ENCODE measurements around the gene PRIMPOL.
"Not testable (repeated sequence)": the region's sequence is repeated elsewhere in the genome, so short reads cannot be mapped to it uniquely, and the experiment has no call there.

PRIMPOL gene

DNA sequence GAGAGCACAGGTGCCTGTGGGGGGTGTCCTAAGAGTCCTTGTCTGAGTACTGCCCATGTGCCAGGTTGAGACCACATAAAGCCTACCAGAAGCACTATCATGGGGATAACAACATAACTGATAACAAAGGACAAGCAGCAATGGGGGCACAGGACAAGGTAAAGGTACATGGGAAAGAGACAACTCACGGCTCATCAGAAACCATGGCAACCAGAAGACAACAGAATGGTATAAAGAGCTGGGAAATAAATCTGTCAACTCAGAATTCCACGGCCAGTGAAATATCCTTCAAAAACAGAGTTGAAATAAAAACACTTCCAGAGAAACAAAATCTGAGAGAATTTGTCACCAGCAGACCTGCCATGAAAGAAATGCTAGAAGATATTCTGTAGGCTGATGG lies 64.3 kb downstream of the PRIMPOL start:
- DNase-seq (ENCODE audit: low spot score) = no peak

DNA sequence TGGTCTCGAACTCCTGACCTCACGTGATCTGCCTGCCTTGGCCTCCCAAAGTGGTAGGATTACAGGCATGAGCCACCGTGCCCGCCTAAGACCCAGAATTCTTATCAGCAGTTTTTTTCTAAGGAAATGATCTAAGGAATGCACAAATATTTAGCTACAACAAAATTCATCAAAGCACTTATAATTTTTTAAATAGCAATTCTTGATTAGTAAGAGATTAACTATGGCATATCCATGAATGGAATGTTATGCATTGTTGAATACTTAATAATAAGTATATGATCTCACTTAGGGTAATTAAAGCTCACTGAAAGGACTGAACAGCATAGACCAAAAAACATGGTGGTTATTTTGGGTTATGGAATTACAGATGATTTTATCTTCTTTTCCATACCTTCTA lies 66.0 kb downstream of the PRIMPOL start:
- no peak for DNase-seq (ENCODE audit: low spot score)

DNA sequence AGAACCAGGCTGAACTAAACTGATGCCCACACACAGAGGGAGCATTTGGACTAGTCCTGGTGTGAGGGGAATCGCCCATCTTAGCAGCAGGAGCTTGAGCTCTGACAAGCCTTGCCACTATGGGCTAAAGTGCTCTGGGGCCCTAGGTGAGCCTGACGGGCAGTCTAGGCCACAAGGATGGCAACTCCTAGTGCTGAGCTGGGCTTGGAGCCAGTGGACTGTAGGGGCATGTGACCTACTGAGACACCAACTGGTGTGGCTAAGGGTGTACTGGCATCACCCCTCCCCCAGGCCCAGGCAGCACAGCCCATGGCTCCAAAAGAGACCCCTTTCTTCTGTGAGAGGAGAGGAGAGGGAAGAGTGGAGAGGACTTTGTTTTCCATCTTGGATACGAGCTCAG lies 69.9 kb downstream of the PRIMPOL start:
- DNase-seq (ENCODE audit: low spot score) = no peak

DNA sequence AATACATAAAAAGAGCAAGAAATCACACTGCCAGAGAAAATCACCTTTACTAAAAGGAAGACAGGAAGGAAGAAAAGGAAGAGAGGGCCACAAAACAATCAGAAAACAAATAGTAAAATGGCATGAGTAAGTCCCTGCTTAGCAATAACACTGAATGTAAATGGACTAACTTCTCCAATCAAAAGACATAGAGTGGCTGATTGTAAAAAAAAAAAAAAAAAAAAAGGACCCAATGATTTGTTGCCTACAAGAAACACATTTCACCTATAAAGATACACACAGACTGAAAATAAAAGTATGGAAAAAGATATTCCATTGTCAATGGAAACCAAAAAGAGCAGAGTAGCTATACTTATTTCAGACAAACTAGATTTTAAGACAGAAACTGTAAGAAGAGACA lies 71.7 kb downstream of the PRIMPOL start:
- no peak for DNase-seq (ENCODE audit: low spot score)

DNA sequence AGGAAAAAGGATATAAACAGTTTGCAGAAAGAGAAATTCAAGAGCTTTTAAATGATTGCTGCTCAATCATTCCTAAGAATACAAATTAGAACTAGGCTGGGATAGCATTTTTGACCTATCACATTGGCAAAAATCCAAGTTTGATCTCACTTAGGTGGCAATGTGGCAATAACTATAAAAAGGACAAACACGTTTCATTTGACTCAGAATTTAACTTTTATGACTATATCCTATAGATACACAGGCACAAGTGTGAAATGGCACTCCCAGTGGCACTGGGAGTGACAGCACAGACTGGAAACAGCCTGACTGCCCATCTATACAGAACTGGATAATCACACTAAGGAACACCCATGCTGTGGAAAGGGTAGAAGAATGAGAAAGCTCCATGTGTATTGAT lies 73.3 kb downstream of the PRIMPOL start:
- DNase-seq (ENCODE audit: low spot score) = no peak

DNA sequence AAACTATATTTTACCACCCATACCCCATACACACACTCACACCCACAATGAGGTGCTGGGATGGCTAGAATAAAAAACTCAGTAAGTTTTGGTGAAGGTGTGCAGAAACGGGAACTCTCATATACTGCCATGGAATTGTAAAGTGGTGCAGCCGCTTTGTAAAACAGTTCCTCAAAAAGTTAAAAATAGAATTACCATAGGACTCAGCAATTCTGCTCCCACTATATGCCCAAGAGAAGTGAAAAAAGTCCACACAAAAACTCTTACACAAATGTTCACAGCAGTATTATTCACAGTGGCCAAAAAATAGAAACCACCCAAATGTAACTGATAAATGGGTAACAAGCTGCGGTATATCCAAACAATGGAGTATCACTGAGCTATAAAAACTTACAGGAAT lies 77.9 kb downstream of the PRIMPOL start:
- DNase-seq (ENCODE audit: low spot score) = no peak

DNA sequence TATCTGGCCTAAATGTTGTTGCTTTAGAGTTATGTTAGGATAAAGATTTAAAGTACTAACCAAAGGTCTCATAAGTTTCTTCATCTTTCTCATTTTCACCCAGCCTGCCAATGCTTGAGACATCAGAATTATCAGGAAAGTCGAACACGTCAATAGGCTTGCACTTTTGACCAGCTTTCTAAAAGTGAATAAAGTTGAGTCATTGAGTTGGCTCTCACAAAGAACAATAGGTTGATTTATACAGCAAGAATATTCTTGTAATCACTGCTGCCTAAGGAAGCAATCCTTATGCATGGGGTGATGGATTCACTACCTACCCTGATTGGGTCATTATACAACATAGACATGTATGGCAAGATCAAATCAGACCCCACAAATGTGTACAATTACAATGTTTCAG lies 79.3 kb downstream of the PRIMPOL start:
- DNase-seq (ENCODE audit: low spot score) = no peak

DNA sequence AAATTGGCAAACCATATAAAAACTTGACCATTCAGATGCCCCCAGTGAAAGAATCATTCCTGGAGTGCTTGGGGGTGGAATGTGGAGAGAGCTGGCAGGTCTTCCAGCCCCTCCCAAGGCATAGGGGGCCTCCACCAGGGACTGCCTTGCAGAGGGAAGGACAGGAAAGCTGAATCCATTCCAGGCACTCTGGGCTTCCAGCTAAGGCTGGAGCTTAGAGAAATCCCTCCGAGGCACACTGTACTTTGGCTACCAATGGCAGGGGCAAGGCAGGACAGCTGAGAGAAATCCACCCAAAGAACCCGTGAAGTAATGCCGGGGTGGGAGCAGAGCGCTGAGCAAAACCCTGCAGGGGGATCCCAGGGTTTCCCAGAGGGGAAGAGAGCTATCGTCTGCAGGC lies 80.4 kb downstream of the PRIMPOL start:
- DNase-seq (ENCODE audit: low spot score) = no peak

DNA sequence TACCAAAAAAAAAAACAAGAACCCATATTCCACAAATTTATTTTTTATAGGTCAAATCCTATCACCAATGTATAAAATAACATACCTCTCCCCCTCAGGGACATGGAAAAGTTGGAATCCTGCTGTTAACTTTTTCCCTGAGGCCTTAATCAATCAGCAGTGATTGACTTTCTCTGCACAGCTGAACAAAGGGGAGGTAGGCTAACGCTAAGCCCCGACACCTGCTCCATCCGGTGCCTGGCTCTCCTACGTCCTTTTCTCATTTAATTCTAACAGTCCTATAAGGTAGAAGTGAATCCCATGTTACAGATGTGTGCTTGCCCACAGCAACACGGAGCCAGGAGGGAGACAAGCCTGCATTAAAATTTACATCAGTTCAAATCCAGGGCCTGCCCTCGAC lies 81.5 kb downstream of the PRIMPOL start:
- DNase-seq (ENCODE audit: low spot score) = no peak

DNA sequence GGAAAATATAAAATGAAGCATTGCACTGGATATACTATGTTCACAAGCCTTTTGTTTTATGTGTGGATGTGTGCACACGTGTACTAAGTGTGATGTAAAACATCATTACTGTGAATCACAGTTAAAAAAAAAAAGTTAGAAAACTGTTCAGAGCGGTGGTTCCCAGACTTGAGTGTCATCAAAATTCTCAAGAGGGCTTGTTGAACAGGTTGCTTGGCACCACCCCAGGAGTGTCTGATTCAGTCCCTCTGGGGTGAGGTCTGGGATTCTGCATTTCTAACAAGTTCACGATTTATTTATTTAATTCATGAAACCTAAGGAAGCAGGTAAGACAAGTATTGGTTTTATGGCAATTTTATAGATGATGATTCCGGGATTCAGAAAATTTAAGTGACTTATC lies 82.6 kb downstream of the PRIMPOL start:
- DNase-seq (ENCODE audit: low spot score) = no peak

DNA sequence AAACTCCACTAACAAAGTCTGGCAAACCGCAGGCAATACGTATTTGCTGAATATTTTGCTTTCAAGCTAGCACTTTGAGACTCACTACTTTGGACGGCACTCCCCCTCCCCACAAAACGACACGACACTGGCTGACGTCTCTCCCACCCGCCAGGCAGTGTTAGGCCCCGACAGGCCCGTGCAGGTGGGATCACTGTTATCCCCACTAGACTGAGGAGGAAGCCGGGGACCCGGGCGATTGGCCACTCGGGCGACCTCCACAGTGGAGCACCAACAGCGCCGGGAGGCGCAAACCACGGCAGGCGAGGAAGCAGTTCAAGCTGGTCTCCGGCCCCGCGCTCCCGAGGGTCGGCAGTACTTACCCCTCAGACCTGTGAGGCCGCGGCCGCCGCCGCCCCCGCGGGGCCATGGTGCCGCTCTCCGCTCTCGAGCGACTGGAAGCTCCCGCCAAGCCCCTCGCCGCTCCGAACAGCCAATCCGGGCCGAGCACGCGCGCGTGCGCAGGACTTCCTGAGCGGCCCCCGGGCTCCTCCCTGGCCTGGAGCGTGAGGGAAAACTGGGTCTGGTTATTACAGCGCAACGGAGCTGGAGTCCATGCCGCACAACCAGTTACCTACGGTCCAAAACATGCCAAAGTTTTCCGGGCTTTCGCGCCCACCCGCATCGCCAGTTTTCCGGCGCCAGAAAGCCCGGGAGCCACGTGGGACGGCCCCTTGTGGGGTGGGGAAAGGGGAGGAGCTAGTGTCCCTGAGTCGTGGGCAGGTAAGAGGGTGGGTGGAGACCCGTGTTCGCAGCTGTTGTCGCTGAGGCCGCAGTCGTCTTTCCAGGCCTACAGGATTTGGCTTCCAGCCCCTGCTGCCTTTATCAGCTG lies 84.4 kb downstream of the PRIMPOL start, which contains the start of gene CENPU:
CENPU (minus strand) TSS at position 443 of the 871 bp plus-strand sequence; CDS start at position 409, 34 bp downstream.
- peak; percentile 99 for DNase-seq (ENCODE audit: low spot score)

DNA sequence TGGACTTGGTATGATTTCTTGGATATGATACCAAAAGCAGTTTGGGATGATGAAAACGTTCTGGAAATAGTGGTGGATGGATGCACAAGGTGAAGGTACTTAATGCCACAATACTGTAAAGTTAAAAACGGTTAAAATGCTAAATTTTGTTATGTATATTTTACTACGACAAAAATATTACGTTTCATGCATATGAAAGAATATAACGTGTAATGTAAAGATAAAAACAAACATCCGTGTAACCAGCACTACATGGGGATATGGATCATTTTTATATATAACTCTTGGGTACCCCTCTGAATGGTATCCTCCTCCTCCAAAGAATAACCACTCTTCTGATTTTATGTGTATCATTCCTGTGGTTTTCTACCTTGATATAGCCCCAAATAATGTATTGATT lies 85.2 kb downstream of the PRIMPOL start:
- DNase-seq (ENCODE audit: low spot score) = no peak

DNA sequence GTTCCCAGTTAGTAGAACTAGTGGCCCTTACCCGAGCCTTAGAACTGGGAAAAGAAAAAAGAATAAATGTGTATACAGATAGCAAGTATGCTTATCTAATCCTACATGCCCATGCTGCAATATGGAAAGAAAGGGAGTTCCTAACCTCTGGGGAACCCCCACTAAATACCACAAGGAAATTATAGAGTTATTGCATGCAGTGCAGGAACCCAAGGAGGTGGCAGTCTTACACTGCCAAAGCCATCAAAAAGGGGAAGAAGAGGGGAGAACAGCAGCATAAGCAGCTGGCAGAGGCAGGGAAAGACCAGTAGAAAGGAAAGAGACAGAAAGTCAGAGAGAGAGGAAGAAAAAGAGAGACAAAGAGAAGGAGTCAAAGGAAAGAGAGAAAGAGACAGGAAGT lies 90.0 kb downstream of the PRIMPOL start:
- DNase-seq (ENCODE audit: low spot score) = not testable (repeated sequence)

DNA sequence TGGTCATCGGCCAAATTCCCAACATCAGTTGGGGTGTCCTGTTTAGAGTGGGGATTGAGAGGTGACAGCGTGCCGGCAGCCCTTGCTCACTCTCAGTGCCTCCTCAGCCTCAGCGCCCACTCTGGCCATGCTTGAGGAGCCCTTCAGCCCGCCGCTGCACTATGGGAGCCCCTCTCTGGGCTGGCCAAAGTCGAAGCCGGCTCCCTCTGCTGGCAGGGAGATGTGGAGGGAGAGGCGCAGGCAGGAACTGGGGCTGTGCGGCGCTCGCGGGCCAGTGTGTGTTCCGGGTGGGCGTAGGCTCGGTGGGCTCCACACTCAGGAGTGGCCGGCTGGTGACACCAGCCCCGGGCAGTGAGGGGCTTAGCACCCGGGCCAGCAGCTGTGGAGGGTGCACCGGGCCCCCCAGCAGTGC lies 91.4 kb downstream of the PRIMPOL start:
- DNase-seq (ENCODE audit: low spot score) = no peak

DNA sequence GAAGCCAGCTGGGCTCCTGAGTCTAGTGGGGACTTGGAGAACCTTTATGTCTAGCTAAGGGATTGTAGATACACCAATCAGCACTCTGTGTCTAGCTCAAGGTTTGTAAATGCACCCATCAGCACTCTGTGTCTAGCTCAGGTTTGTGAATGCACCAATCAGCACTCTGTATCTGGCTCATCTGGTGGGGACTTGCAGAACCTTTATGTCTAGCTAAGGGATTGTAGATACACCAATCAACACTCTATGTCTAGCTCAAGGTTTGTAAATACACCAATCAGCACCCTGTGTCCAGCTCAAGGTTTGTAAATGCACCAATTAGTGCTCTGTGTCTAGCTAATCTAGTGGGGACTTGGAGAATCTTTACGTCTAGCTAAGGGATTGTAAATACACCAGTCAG lies 92.1 kb downstream of the PRIMPOL start:
- DNase-seq (ENCODE audit: low spot score) = not testable (repeated sequence)

DNA sequence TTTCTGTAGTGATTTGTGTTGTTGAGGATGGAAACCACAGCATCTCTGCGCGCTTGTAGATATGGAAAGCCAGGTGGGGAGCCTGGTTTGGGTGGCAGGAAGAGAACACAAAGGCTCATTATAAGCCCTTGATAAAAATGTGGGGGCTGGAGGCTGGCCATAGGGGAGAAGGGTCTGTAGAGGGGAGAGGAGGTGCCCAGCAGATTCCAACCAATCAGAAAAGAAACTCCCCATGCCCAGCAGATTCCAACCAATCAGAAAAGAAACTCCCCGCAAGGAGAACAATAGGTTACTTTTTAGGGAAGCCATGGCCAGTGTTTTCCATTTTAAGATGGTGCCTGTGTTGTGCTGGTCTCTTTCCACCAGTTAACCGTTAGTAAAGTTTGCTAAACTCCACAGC lies 94.1 kb downstream of the PRIMPOL start:
- no peak for DNase-seq (ENCODE audit: low spot score)

DNA sequence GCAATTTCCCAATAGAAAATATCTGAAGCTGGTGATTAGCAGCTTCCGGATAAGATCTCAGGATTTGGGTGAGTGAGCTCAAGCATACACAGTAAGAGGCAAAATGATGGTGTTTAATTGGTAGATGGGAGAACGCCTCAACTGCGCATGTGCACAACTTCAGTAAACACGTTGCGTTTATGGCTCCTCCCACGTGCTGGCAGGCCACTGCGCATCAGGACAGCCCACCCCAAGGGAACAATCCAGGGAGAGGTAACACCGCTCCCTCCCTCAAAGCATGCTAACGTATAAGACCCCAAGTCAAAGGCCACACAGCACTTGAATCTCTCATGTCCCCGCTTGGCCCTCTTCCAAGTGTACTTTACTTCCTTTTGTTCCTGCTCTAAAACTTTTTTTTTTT lies 94.7 kb downstream of the PRIMPOL start:
- DNase-seq (ENCODE audit: low spot score) = no peak

All from iPS-NIHi11 (cell line).